ENCODE results near the gene ARHGEF12. TPM values are rescaled to one million over a fixed set of nuclear protein-coding genes. Genes with fewer than 3 reads are reported as not detected.

Gene ARHGEF12
- total RNA-seq, 2 donors from 2014 or later = 27.1 to 38.2 TPM

DNA sequence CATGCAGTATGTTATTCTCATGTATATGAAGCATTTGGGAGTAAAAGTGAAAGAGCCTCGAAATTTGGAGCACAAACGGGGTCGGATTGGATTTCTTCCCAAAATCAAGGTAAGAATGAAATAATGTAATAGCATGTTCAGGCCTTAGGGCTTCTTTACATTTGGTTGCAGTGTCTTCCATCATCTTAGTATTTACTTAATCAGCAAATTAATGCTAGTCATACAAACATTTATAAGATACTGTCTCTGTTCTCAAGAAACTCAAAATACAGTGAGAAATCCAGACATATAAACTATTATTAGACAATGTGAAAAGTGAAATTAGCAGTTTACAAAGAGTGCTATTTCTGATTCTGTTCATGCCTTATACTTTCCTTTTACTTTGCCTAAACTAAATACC, 112.0 kb downstream of the ARHGEF12 start:
- peaks cover 0 to 6% of the 10 kb centered on the region in 2 donors for H3K4me1 Mint-ChIP-seq (ENCODE audit: low read depth in 2 of 2)
- H3K4me3 Mint-ChIP-seq = no peak overlapping the region
- ATAC-seq = no peak
- no peaks in the 10 kb centered on the region for H3K27me3 Mint-ChIP-seq
- H3K27ac Mint-ChIP-seq = no peak overlapping the region
- H3K36me3 Mint-ChIP-seq = peaks cover 39% of the 10 kb centered on the region
- no peaks in the 10 kb centered on the region for H3K9me3 Mint-ChIP-seq
- DNase-seq (ENCODE audit: low spot score) = no peak

DNA sequence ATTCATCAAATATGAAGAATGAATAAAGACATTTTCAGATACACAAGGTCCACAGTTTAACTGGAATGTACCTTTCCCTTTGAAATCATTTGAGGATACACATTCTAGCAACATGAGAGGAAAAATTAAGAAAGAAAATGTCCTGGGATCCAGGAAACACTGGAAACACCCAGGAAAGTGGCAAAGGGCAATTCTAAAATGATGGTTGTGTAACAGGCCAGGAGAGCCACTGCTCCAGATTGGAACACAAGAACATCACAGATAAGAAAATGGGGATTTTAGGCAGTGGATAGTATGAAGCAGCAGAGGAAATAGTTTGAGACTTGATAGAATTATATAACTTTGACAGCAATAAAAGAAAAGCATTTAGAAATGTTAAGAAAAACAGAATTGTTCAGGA, 119.3 kb downstream of the ARHGEF12 start:
- ATAC-seq (no peak), DNase-seq (ENCODE audit: low spot score) (no peak)
- Mint-ChIP-seq H3K4me3 (no peak overlapping the region), H3K9me3 (no peaks in the 10 kb centered on the region), H3K4me1 (ENCODE audit: low read depth in 2 of 2) (peaks cover 0 to 6% of the 10 kb centered on the region in 2 donors), H3K27me3 (no peaks in the 10 kb centered on the region), H3K36me3 (peaks cover 32% of the 10 kb centered on the region), H3K27ac (no peak overlapping the region)

DNA sequence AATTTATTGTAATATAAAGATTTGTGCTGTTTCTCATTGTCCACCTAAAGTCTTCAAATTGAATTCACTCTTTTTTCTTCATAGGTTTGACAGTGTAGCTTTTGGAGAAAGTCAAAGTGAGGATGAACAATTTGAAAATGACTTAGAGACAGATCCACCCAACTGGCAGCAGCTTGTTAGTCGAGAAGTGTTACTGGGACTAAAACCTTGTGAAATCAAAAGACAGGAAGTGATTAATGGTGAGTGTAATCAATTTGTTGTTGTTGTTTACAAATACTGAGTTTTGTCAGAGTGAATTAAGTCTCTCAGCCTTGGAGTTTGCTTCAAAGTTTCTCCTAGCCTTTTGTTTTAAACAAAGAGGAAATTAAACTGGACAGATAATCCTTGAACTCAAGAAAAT, 121.8 kb downstream of the ARHGEF12 start:
- no peaks in the 10 kb centered on the region for H3K9me3 Mint-ChIP-seq
- H3K36me3 Mint-ChIP-seq = peaks cover 30% of the 10 kb centered on the region
- H3K4me3 Mint-ChIP-seq = no peak overlapping the region
- H3K27me3 Mint-ChIP-seq = no peaks in the 10 kb centered on the region
- H3K27ac Mint-ChIP-seq = no peak overlapping the region
- no peaks in the 10 kb centered on the region for H3K4me1 Mint-ChIP-seq (ENCODE audit: low read depth in 2 of 2)
- DNase-seq (ENCODE audit: low spot score) = no peak
- ATAC-seq = no peak

DNA sequence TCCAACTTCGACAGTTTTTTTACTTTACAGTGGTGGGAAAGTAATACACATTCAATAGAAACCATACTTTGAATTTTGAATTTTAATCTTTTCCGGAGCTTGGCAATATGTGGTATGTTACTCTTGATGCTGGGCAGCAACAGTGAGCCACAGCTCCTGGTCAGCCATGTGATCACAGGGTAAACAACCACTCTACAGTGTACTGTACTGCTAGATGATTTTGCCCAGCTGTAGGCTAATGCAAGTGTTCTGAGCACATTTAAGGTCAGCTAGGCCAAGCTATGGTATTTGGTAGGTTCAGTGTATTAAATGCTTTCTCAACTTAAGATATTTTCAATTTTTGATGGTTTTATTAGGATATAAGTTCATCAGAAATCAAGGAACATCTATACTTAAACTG, 126.6 kb downstream of the ARHGEF12 start:
- ATAC-seq (no peak), DNase-seq (ENCODE audit: low spot score) (no peak)
- no peaks in the 10 kb centered on the region for H3K27me3 Mint-ChIP-seq
- H3K36me3 Mint-ChIP-seq = peaks cover 28% of the 10 kb centered on the region
- no peak overlapping the region for H3K27ac Mint-ChIP-seq
- no peaks in the 10 kb centered on the region for H3K9me3 Mint-ChIP-seq
- no peak overlapping the region for H3K4me3 Mint-ChIP-seq
- H3K4me1 Mint-ChIP-seq (ENCODE audit: low read depth in 2 of 2) = peaks cover 4 to 6% of the 10 kb centered on the region in 2 donors

DNA sequence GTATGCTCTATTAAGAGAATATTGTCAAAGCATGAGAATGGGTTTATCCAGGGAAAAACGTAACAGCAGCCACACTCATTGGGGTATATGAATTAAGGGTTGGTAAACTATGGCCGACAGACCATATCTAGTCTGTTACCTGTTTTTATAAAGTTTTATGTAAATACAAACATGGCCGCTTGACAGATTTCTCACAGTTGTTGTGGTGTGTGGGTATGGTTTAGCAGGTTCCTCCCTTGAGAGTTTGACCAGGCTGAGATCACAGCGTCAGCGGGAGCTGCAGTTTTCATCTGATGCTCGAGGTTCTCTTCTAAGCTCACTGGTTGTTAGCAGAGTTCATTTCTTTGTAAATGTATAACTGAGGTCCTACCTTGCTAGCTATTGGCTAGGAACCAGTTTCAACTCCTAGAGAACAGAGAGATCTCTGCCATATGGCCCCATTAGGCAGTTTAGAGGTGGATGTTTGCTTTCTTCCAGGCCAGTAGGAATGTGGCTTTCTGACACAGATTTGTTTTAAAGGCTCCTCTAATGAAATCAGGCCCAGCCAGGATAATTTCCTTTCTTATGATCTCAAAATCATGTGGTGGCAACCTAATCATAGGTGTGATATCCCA, 129.8 kb downstream of the ARHGEF12 start:
- ATAC-seq = no peak
- no peak overlapping the region for H3K4me3 Mint-ChIP-seq
- H3K4me1 Mint-ChIP-seq (ENCODE audit: low read depth in 2 of 2) = peaks cover 4 to 6% of the 10 kb centered on the region in 2 donors
- H3K27ac Mint-ChIP-seq = no peak overlapping the region
- no peaks in the 10 kb centered on the region for H3K9me3 Mint-ChIP-seq
- peaks cover 32% of the 10 kb centered on the region for H3K36me3 Mint-ChIP-seq
- H3K27me3 Mint-ChIP-seq = no peaks in the 10 kb centered on the region
- DNase-seq (ENCODE audit: low spot score) = no peak

DNA sequence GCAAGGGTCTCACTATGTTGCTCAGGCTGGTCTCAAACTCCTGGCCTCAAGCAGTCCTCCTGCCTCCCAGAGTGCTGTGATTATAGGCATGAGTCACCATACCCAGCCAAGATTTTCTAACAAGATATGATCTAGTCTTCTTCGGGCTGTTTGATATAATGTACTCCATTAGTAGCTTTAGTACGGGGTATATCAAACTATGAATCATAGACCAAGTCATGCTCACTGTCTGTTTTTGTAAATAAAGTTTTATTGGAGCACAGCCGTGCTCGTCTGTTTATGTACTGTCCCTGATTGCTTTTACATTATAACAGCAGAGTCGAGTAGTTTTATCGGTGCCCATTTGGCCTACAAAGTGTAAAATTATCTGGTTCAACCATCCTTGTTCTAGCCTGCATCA, 131.4 kb downstream of the ARHGEF12 start:
- Mint-ChIP-seq H3K36me3 (peaks cover 19% of the 10 kb centered on the region), H3K9me3 (no peaks in the 10 kb centered on the region), H3K4me3 (no peak overlapping the region), H3K27me3 (no peaks in the 10 kb centered on the region), H3K4me1 (ENCODE audit: low read depth in 2 of 2) (peaks cover 4 to 6% of the 10 kb centered on the region in 2 donors), H3K27ac (no peak overlapping the region)
- ATAC-seq = no peak
- DNase-seq (ENCODE audit: low spot score) = no peak

DNA sequence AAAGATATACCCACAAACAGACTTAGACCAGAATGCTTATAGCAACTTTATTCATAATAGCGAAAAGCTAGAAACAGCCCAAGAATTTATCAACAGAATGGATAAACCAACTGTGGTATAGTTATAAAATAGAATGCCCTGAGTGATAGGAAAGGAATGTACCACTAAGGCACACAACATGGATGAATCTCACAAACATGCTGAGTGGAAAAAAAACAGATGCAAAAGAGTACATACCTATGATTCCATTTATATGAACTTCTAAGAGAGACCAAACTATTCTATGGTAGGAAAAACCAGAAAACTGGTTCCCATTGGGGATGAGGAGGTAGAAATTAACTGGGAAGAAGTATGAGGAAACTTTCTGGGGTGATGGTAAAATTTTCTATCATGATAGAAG, 134.9 kb downstream of the ARHGEF12 start:
- no peaks in the 10 kb centered on the region for H3K9me3 Mint-ChIP-seq
- H3K27me3 Mint-ChIP-seq = no peaks in the 10 kb centered on the region
- peaks cover 0 to 4% of the 10 kb centered on the region in 2 donors for H3K4me1 Mint-ChIP-seq (ENCODE audit: low read depth in 2 of 2)
- DNase-seq (ENCODE audit: low spot score) = no peak
- no peak for ATAC-seq
- peaks cover 14% of the 10 kb centered on the region for H3K36me3 Mint-ChIP-seq
- no peak overlapping the region for H3K4me3 Mint-ChIP-seq
- H3K27ac Mint-ChIP-seq = no peak overlapping the region

DNA sequence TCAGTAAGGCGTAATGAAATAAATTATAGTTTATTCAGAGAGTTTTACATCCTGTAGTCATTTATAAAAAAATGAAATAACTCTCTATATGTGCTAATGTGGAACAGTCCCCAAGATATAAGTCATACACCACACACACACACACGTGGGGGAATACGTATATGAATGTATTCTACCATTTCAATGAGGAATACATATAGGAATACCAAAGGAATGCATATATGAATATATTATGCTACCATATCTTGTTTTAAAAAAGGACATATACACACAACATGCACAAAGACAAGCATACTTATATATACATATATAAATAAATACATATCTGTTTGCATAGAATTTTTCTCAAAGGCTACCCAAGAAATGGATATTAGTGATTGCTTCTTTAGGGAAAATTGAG, 135.8 kb downstream of the ARHGEF12 start:
- DNase-seq (ENCODE audit: low spot score) = no peak
- no peak overlapping the region for H3K4me3 Mint-ChIP-seq
- no peak for ATAC-seq
- no peak overlapping the region for H3K27ac Mint-ChIP-seq
- peaks cover 17% of the 10 kb centered on the region for H3K36me3 Mint-ChIP-seq
- H3K4me1 Mint-ChIP-seq (ENCODE audit: low read depth in 2 of 2) = no peaks in the 10 kb centered on the region
- no peaks in the 10 kb centered on the region for H3K9me3 Mint-ChIP-seq
- H3K27me3 Mint-ChIP-seq = no peaks in the 10 kb centered on the region

DNA sequence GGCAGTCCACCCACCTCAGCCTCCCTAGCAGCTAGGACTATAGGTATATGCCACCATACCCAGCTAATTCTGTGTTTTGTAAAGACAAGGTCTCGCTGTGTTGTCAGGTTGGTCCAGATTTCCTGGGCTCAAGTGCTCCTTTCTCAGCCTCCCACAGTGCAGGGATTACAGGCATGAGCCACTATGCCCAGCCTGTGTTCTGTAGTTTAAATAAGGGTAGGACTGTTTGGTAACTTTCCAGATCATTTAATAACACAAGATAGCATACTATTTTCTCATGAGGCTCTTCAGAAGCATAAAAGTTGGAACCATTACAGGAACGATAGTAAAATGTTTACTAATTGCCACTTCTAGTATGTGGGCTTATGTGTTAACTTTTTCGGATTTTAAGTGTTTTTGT, 137.3 kb downstream of the ARHGEF12 start:
- no peaks in the 10 kb centered on the region for H3K27me3 Mint-ChIP-seq
- H3K9me3 Mint-ChIP-seq = no peaks in the 10 kb centered on the region
- no peaks in the 10 kb centered on the region for H3K4me1 Mint-ChIP-seq (ENCODE audit: low read depth in 2 of 2)
- H3K4me3 Mint-ChIP-seq = no peak overlapping the region
- H3K27ac Mint-ChIP-seq = no peak overlapping the region
- ATAC-seq = no peak
- H3K36me3 Mint-ChIP-seq = peaks cover 23% of the 10 kb centered on the region
- no peak for DNase-seq (ENCODE audit: low spot score)

DNA sequence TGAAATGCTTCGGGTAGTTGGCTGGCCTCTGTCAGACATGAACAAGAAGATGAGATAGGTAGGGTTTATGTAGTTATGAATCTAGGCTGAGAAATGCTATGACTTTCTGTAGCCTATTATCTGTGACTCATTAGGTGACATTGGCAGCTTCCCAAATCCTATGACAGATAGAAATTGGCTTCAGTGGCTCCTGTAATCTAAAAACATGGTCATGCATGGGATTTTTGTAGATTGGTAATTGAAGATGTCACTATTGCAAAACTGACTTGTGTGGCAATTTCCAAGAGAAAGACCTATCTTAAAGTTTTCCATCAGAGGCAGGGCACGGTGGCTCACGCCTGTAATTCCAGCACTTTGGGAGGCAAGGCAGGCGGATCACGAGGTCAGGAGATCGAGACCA, 145.9 kb downstream of the ARHGEF12 start:
- ATAC-seq (no peak), DNase-seq (ENCODE audit: low spot score) (no peak)
- Mint-ChIP-seq H3K4me3 (no peak overlapping the region), H3K36me3 (peaks cover 19% of the 10 kb centered on the region), H3K27me3 (no peaks in the 10 kb centered on the region), H3K4me1 (ENCODE audit: low read depth in 2 of 2) (peaks cover 0 to 5% of the 10 kb centered on the region in 2 donors), H3K27ac (no peak overlapping the region), H3K9me3 (no peaks in the 10 kb centered on the region)

DNA sequence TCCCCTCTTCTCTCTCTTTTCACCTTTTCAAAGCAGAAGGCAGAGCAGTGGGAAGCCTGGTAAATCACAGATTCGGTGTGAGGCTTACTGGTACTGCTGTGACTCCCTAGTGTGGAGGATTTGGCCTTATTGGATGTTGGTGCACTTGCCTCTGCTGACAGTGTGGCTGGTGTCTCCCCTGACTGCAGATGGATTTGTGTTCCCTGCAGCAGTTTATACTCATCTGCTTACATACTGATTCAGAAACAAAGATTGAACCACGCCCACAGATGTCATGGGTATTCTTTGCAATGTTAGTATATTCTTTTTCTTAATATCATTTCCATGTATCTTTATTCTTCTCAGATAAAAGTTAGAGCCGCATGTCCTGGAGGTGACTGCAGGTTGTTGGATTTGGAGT, 148.5 kb downstream of the ARHGEF12 start:
- Mint-ChIP-seq H3K36me3 (peaks cover 12% of the 10 kb centered on the region), H3K4me3 (no peak overlapping the region), H3K27me3 (no peaks in the 10 kb centered on the region), H3K27ac (no peak overlapping the region), H3K4me1 (ENCODE audit: low read depth in 2 of 2) (no peaks in the 10 kb centered on the region), H3K9me3 (no peaks in the 10 kb centered on the region)
- DNase-seq (ENCODE audit: low spot score) = no peak
- ATAC-seq = no peak

DNA sequence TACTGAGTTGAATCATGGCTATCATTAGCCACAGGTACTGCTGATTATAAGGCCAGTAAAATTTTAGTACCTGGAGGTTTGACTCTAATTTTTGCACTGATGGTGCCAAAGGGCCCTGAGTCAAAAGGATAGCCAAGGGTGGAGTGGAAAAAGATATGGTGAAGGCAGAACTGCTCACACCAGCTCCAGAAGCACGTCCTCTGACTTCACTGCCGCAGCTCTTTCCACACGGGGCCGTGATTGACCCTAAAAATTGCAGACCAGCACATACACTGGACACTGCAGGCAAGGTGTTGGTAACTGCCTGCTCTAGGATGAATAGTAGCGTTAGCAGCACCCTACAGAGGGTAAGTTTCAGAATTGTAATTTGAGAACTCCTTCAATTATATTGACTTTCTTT, 149.9 kb downstream of the ARHGEF12 start:
- Mint-ChIP-seq H3K9me3 (no peaks in the 10 kb centered on the region), H3K27ac (no peak overlapping the region), H3K27me3 (no peaks in the 10 kb centered on the region), H3K36me3 (peaks cover 6% of the 10 kb centered on the region), H3K4me1 (ENCODE audit: low read depth in 2 of 2) (no peaks in the 10 kb centered on the region), H3K4me3 (no peak overlapping the region)
- ATAC-seq (no peak), DNase-seq (ENCODE audit: low spot score) (no peak)

DNA sequence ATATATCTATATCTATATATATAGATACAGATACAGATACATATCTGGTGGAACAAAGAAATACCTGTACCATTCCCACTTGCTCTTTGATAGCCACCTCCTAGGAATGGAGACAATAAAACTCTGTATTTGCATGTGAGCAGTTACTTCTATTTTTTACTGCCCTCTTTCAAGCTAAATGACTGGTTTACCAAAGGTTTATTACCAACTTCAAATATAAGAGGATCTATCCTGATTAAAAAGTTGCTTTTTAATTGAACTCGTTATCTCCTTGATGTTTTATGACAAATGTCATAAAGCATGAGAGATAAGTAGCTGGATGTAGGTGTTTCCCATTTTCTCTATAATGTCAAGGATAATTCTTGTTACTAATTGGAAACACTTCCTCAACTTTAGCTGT, 153.6 kb downstream of the ARHGEF12 start:
- Mint-ChIP-seq H3K27me3 (no peaks in the 10 kb centered on the region), H3K4me1 (ENCODE audit: low read depth in 2 of 2) (no peaks in the 10 kb centered on the region), H3K27ac (no peak overlapping the region), H3K36me3 (no peaks in the 10 kb centered on the region), H3K9me3 (no peaks in the 10 kb centered on the region), H3K4me3 (no peak overlapping the region)
- ATAC-seq (no peak), DNase-seq (ENCODE audit: low spot score) (no peak)

DNA sequence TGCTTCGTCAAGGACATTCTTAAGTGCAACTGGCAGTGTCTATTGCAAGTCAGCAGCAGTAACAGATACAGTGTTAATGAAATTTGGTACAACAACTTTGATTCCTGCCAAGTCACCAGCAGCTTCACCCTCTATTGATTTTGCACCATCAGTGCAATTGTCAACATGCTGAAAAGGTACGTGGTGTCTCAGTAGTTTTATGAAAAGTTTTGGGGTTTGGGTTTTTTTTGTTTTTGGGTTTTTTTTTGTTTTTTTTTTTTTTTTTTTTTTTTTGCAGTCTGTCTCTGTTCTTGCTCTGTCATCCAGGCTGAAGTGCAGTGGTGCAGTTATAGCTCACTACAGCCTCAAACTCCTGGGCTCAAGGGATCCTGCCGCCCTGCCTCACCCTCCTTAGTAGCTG, 156.3 kb downstream of the ARHGEF12 start:
- H3K27ac Mint-ChIP-seq = no peak overlapping the region
- ATAC-seq = no peak
- H3K4me1 Mint-ChIP-seq (ENCODE audit: low read depth in 2 of 2) = no peaks in the 10 kb centered on the region
- H3K36me3 Mint-ChIP-seq = no peaks in the 10 kb centered on the region
- no peaks in the 10 kb centered on the region for H3K27me3 Mint-ChIP-seq
- no peak overlapping the region for H3K4me3 Mint-ChIP-seq
- H3K9me3 Mint-ChIP-seq = no peaks in the 10 kb centered on the region
- DNase-seq (ENCODE audit: low spot score) = no peak

DNA sequence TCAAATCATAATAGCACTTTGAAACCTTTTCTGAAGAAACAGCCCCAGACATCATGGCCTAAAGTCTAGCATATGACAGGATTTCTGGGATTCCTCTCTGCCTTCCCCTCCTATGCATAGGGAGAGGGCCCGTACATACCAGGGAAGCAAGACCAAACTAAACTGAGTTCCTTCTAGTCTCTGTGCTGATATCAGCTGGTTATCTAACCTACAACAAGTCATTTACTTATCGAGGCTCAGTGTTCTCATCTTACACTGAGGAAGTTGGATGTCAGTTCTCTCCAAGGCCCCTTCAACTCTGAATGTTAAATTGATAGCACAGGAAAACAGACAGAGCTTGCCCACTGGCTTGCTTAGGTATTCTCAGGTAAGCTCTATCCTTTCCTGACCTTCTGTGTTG, 158.4 kb downstream of the ARHGEF12 start:
- no peak for DNase-seq (ENCODE audit: low spot score)
- H3K27me3 Mint-ChIP-seq = peaks cover 6 to 17% of the 10 kb centered on the region in 2 donors
- no peaks in the 10 kb centered on the region for H3K36me3 Mint-ChIP-seq
- H3K4me1 Mint-ChIP-seq (ENCODE audit: low read depth in 2 of 2) = no peaks in the 10 kb centered on the region
- no peak overlapping the region for H3K27ac Mint-ChIP-seq
- ATAC-seq = no peak
- H3K4me3 Mint-ChIP-seq = no peak overlapping the region
- no peaks in the 10 kb centered on the region for H3K9me3 Mint-ChIP-seq

Data from natural killer cell treated with Interleukin-12 subunit alpha and Interleukin-12 subunit beta and Interleukin-15 and Interleukin-18, amount 100 ng/mL, for 72 hours (primary cell).